HL-60 (cell line): ENCODE measurements around the gene F7.

ENCODE experiments used
- POLR2AphosphoS5 ChIP-seq: IDR thresholded peaks from 2 replicates; pipeline ENCODE4 v1.6.1; 2012; ENCODE audit warnings: low read depth
- TF ChIP-seq, protein P1 (sequence below): IDR thresholded peaks from one replicate; pipeline ENCODE4 v1.5.1; 2011; ENCODE audit warnings: low read length, control low read depth, inconsistent platforms; ENCODE audit not compliant: insufficient read depth
- TF ChIP-seq, protein P2 (sequence below): IDR thresholded peaks from 2 replicates; pipeline ENCODE4 v1.6.1; 2012; ENCODE audit warnings: low read depth; ENCODE audit not compliant: insufficient replicate concordance

DNA sequence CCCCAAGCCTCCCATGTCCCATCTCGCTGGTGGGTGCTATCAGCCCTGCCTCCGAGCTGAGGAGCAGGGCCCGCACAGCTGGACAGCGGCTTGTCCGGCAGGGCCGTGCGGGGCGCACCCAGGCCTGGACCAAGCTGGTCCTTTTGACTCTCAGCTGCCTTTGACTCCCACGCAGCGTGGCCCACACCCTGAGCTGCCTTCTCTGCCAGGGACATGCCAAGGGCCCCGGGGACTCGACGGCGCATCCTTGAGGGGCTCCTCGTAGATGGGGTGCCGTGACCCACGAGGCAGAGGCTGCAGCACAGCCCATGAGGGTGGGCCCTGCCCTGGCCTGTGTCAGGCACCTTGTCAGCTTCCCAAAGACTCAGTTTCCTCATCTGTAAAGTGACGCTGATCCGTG lies 38.8 kb upstream of the F7 start:
- TF ChIP-seq POLR2AphosphoS5 = no peak
- TF ChIP-seq, protein P1, sequence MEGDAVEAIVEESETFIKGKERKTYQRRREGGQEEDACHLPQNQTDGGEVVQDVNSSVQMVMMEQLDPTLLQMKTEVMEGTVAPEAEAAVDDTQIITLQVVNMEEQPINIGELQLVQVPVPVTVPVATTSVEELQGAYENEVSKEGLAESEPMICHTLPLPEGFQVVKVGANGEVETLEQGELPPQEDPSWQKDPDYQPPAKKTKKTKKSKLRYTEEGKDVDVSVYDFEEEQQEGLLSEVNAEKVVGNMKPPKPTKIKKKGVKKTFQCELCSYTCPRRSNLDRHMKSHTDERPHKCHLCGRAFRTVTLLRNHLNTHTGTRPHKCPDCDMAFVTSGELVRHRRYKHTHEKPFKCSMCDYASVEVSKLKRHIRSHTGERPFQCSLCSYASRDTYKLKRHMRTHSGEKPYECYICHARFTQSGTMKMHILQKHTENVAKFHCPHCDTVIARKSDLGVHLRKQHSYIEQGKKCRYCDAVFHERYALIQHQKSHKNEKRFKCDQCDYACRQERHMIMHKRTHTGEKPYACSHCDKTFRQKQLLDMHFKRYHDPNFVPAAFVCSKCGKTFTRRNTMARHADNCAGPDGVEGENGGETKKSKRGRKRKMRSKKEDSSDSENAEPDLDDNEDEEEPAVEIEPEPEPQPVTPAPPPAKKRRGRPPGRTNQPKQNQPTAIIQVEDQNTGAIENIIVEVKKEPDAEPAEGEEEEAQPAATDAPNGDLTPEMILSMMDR = no peak
- TF ChIP-seq, protein P2, sequence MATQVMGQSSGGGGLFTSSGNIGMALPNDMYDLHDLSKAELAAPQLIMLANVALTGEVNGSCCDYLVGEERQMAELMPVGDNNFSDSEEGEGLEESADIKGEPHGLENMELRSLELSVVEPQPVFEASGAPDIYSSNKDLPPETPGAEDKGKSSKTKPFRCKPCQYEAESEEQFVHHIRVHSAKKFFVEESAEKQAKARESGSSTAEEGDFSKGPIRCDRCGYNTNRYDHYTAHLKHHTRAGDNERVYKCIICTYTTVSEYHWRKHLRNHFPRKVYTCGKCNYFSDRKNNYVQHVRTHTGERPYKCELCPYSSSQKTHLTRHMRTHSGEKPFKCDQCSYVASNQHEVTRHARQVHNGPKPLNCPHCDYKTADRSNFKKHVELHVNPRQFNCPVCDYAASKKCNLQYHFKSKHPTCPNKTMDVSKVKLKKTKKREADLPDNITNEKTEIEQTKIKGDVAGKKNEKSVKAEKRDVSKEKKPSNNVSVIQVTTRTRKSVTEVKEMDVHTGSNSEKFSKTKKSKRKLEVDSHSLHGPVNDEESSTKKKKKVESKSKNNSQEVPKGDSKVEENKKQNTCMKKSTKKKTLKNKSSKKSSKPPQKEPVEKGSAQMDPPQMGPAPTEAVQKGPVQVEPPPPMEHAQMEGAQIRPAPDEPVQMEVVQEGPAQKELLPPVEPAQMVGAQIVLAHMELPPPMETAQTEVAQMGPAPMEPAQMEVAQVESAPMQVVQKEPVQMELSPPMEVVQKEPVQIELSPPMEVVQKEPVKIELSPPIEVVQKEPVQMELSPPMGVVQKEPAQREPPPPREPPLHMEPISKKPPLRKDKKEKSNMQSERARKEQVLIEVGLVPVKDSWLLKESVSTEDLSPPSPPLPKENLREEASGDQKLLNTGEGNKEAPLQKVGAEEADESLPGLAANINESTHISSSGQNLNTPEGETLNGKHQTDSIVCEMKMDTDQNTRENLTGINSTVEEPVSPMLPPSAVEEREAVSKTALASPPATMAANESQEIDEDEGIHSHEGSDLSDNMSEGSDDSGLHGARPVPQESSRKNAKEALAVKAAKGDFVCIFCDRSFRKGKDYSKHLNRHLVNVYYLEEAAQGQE = no peak
